HG02763 (cell line): ENCODE measurements around the gene IRAK2.

Experiments
- ATAC-seq: cut with Tn5 transposase; IDR thresholded peaks from one replicate; pipeline ENCODE4 v1.9.1; 2021; ENCODE audit warnings: mild to moderate bottlenecking, moderate library complexity; ENCODE audit not compliant: unreplicated experiment

Gene IRAK2

DNA sequence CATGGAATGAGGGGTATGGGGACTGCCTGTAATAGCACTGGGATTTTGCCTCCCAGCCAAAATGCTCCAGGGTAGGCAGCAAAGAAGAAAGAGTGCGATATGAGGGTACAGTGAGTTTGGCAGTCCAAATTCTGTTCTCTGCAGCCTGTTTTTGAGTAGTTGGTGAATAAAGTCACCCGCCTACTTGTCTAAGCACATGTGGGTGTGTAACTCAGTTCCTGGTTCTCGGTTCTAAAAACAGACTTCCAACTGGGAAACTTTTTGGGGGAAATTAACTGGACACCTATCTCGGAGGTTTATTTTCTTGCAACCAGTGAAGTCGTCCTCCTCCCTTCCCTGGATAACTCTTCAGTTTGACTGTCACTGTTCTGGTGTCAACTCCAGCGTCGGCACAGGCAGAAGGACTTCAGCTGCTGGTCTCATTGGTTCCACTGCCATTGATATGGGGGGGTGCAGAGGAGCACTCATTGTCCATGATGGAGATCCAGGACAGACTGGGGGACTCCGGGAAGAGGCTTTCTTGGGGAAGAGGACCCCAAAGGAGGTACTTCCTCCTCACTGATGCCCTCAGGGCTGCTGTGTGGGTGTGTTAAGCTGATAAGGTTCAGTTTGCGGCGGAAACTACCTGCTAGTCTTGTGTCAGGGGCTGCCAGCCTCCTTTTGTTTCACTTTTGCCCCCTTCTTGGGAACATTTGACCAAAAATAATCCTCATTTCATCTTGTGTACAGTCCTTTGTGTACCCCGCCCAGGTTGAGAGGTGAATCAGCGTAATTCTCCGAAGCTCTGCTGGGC lies 114.9 kb downstream of the IRAK2 start:
- ATAC-seq: no peak

DNA sequence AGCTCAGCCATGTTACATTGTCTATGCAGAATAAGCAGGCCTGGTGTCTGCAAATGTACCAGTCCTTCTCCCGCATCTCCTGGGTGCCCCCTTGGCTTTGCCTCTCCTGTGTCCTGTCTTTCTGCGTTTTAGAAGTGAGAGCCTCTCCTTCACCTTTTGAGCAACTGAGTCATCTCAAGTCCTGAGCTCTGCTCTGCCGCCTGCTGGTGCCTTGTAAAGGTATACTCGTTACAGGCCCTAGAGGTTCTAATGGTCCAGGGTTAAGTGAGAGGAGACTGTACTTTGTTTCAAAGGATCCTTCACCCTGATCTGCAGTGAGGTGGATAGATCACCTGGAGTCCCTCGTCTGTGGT lies 115.4 kb downstream of the IRAK2 start:
- ATAC-seq: no peak

- no peak for ATAC-seq
These were observed 115.9 kb downstream of the IRAK2 start for GRCh38 chr3:10280571-10280970.

DNA sequence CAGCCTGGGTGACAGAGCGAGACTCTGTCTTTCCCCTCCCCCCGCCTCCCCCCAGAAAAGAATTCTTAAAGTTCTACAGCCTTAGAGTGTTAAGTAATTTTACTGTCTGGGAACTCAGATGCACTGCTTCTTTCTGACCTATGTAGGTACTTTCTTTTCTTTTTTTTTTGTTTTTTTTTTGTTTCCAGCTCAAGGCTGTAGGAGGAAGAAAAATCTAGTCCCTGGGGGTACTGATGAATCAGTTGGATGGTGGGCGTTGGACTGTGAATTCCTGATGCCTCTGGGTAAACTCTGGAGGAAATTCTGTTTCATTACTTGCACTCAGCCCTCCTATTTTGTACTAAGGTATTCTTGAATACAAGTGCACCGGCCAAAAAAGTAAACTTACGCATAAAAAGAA lies 117.2 kb downstream of the IRAK2 start:
- no peak for ATAC-seq

DNA sequence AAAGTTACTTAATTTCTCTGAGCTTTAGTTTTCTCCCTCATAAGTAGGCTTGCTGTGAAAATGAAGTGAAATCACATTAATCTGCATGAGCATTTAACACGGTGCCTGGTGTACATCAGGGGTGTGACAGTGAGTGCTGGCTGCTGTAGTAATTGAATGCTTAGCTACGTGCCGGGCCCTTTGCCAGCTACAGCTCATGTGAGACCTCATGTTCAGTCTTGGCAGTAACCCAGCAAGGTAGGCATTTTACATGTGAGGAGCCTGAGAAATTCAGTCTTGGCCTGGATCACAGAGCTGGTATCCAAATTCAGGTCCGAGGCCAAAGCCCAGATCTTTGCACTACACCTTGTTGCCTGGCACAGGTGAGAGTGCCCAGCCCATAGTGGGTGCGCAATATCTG lies 118.9 kb downstream of the IRAK2 start:
- no peak for ATAC-seq

- ATAC-seq: no peak
These were observed 119.8 kb downstream of the IRAK2 start for GRCh38 chr3:10284496-10284895.

- no peak for ATAC-seq
These were observed 120.8 kb downstream of the IRAK2 start for GRCh38 chr3:10285272-10286132.

DNA sequence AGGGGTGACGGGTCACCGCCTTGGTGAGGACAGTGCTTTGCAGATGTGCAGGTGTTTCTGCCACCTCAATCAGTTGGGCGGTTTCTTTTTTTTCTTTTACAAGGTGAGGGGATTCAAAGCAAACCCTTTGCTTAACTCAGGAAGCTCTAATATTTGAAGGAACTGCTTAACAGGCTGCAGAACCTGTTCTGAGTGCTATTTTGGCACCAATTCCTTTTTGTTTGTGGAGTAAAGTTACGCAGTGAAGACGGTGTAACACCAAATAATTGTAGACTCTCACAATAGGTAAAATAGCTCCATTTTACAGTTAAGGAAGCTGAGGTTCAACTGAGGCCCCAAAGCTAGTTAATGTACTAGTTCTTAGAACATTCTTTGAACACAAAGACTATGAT lies 121.4 kb downstream of the IRAK2 start:
- no peak for ATAC-seq

- no peak for ATAC-seq
These were observed 122.0 kb downstream of the IRAK2 start for GRCh38 chr3:10286596-10287295.

GRCh38 chr3:10287936-10288574 lies 123.3 kb downstream of the IRAK2 start:
- ATAC-seq: no peak

DNA sequence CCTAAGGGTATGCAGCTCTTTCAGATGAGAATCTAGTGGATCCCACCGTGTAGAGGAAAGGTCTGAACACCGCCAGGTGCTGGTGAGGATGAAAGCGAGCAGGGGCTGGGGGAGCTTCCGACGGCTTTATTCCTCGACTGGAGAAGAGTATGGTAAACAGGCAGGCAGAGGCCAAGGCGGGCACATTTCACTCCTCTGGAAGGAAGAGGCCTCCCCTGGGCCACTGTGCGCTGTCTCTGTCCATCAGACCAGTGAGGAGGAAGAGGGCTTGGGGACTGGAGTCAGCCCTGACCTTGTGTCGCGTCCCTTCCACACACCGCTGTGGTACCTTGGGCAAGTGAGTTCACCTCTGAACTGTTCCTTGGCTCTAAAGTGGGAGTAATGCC lies 123.8 kb downstream of the IRAK2 start:
- no peak for ATAC-seq

GRCh38 chr3:10289077-10289476 lies 124.4 kb downstream of the IRAK2 start:
- no peak for ATAC-seq

- no peak for ATAC-seq
These were observed 125.2 kb downstream of the IRAK2 start for GRCh38 chr3:10289787-10290355.

- ATAC-seq: no peak
These were observed 125.9 kb downstream of the IRAK2 start for GRCh38 chr3:10290481-10291176.

- ATAC-seq: no peak
These were observed 126.9 kb downstream of the IRAK2 start for GRCh38 chr3:10291641-10292040.

- peak; percentile 65 for ATAC-seq
These were observed 128.0 kb downstream of the IRAK2 start, which contains the start of gene GHRL for GRCh38 chr3:10292505-10293419. Gene GHRL (minus strand): TSS chr3:10292947. CDS start chr3:10290180, 2,767 bp downstream.
